NOMO-1 treated with dmso at 0.1 percent for 144 hours (cell line): ENCODE measurements around the gene HPS1.

ENCODE experiments used
- DNase-seq: peaks from one replicate; lab custom pipeline; 2025; ENCODE audit not compliant: unreplicated experiment; lab: John Stamatoyannopoulos, UW

The HPS1 gene

GRCh38 chr10:98446661-98447221 is at the start of gene HPS1:
HPS1 (minus strand) TSS chr10:98446935; CDS start chr10:98443240, 3,695 bp downstream.
- peak; percentile 54 for DNase-seq

- DNase-seq = no peak
Observed at GRCh38 chr10:98492763-98493162, 46.0 kb upstream of the HPS1 start.

GRCh38 chr10:98489561-98490481 is 43.1 kb upstream of the HPS1 start:
- no peak for DNase-seq

GRCh38 chr10:98488669-98489430 is 42.1 kb upstream of the HPS1 start:
- no peak for DNase-seq

GRCh38 chr10:98487649-98488048 is 40.9 kb upstream of the HPS1 start:
- DNase-seq = no peak

- no peak for DNase-seq
Observed at GRCh38 chr10:98486421-98486820, 39.7 kb upstream of the HPS1 start.

GRCh38 chr10:98485959-98486358 is 39.2 kb upstream of the HPS1 start:
- no peak for DNase-seq

GRCh38 chr10:98483658-98484057 is 36.9 kb upstream of the HPS1 start:
- no peak for DNase-seq

- no peak for DNase-seq
Observed at GRCh38 chr10:98482096-98482495, 35.4 kb upstream of the HPS1 start.

GRCh38 chr10:98481404-98481945 is 34.7 kb upstream of the HPS1 start:
- no peak for DNase-seq

- DNase-seq = no peak
Observed at GRCh38 chr10:98478430-98479222, 31.9 kb upstream of the HPS1 start.

GRCh38 chr10:98477861-98478260 is 31.1 kb upstream of the HPS1 start:
- no peak for DNase-seq

GRCh38 chr10:98474628-98475027 is 27.9 kb upstream of the HPS1 start:
- DNase-seq = no peak

- no peak for DNase-seq
Observed at GRCh38 chr10:98472196-98472595, 25.5 kb upstream of the HPS1 start.

GRCh38 chr10:98470850-98471249 is 24.1 kb upstream of the HPS1 start:
- DNase-seq = no peak

GRCh38 chr10:98469001-98469931 is 22.5 kb upstream of the HPS1 start:
- no peak for DNase-seq

- DNase-seq = peak; percentile 71
Observed at GRCh38 chr10:98467506-98468318, 21.0 kb upstream of the HPS1 start.

- no peak for DNase-seq
Observed at GRCh38 chr10:98466861-98467505, 20.2 kb upstream of the HPS1 start.
